GM23338 (cell line): ENCODE data around the gene EP300. TPM values are rescaled to one million over a fixed set of nuclear protein-coding genes. Genes with fewer than 3 reads are reported as not detected.

ENCODE experiments used
- ATAC-seq: fragments of 200-7000 bp; cut with Tn5 transposase; 3 replicates; pipeline ENCODE4 v1.9.1; 2020
- DNase-seq: peaks from one replicate; pipeline ENCODE4 v3.0.0-alpha.2; 2015; ENCODE audit warnings: low spot score
- H2AFZ ChIP-seq: fragments of 200-600 bp; sonication (generic); 2 replicates; pipeline ENCODE4 v1.8.0; 2016; ENCODE audit warnings: antibody characterized with exemption, mild to moderate bottlenecking, moderate library complexity
- H3F3A ChIP-seq: fragments of 200-600 bp; sonication (generic); replicated peaks from 2 replicates; pipeline ENCODE4 v1.8.0; 2017; ENCODE audit warnings: antibody characterized with exemption, mixed run types, low read depth
- H3K27ac ChIP-seq: fragments of 200-600 bp; sonication (generic); 2 replicates; pipeline ENCODE4 v1.6.1; 2016; ENCODE audit warnings: low read depth
- H3K27me3 ChIP-seq: fragments of 200-600 bp; sonication (generic); 2 replicates; pipeline ENCODE4 v1.8.0; 2016; ENCODE audit warnings: mild to moderate bottlenecking, mixed run types, moderate library complexity; ENCODE audit not compliant: insufficient read depth
- H3K36me3 ChIP-seq: fragments of 200-600 bp; sonication (generic); 2 replicates; pipeline ENCODE4 v1.8.0; 2016; ENCODE audit warnings: mild to moderate bottlenecking; ENCODE audit not compliant: insufficient read depth
- H3K4me1 ChIP-seq: fragments of 200-600 bp; sonication (generic); 2 replicates; pipeline ENCODE4 v1.8.0; 2016; ENCODE audit warnings: mild to moderate bottlenecking, moderate library complexity; ENCODE audit not compliant: insufficient read depth
- H3K4me2 ChIP-seq: fragments of 200-600 bp; sonication (generic); 2 replicates; pipeline ENCODE4 v1.7.1; 2017; ENCODE audit warnings: mixed run types
- H3K4me3 ChIP-seq: fragments of 200-600 bp; sonication (generic); 2 replicates; pipeline ENCODE4 v1.6.1; 2016; ENCODE audit warnings: mixed run types
- H3K79me2 ChIP-seq: fragments of 200-600 bp; sonication (generic); replicated peaks from 2 replicates; pipeline ENCODE4 v1.8.0; 2017; ENCODE audit warnings: mild to moderate bottlenecking; ENCODE audit not compliant: insufficient read depth
- H3K9me2 ChIP-seq: fragments of 200-600 bp; sonication (generic); 2 replicates; pipeline ENCODE4 v1.8.0; 2017; ENCODE audit not compliant: insufficient read depth
- H4K20me1 ChIP-seq: fragments of 200-600 bp; sonication (generic); replicated peaks from 2 replicates; pipeline ENCODE4 v1.8.0; 2017; ENCODE audit warnings: mild to moderate bottlenecking; ENCODE audit not compliant: insufficient read depth
- H3K27ac Mint-ChIP-seq: 2 replicates; pipeline ENCODE4 v1.8.0; 2020; ENCODE audit warnings: inconsistent platforms, mild to moderate bottlenecking, moderate library complexity, mixed read lengths
- H3K27me3 Mint-ChIP-seq: 3 replicates; pipeline ENCODE4 v1.8.0; 2022; ENCODE audit warnings: low read depth, mild to moderate bottlenecking, moderate library complexity, mixed read lengths, inconsistent platforms; ENCODE audit not compliant: insufficient read depth, poor library complexity
- H3K36me3 Mint-ChIP-seq: 3 replicates; pipeline ENCODE4 v1.8.0; 2021; ENCODE audit warnings: low read depth, mild to moderate bottlenecking, inconsistent platforms, moderate library complexity, mixed read lengths
- H3K4me1 Mint-ChIP-seq: 3 replicates; pipeline ENCODE4 v1.8.0; 2020; ENCODE audit warnings: mild to moderate bottlenecking, inconsistent platforms, mixed read lengths
- H3K4me3 Mint-ChIP-seq: 3 replicates; pipeline ENCODE4 v1.8.0; 2021; ENCODE audit warnings: moderate library complexity, mild to moderate bottlenecking, inconsistent platforms, mixed read lengths
- H3K9me3 Mint-ChIP-seq: 3 replicates; pipeline ENCODE4 v1.8.0; 2020; ENCODE audit warnings: moderate library complexity, mild to moderate bottlenecking, inconsistent platforms, mixed read lengths
- CREB1 ChIP-seq: fragments of 250-450 bp; sonication (Bioruptor Pico); IDR thresholded peaks from 2 replicates; pipeline ENCODE4 v1.5.0; 2020; ENCODE audit warnings: low read depth, mild to moderate bottlenecking, moderate library complexity
- CTCF ChIP-seq, 2 experiments: fragments of 200-600 bp in 1 of 2; sonication (generic) in 1 of 2; conservative IDR thresholded peaks; 2 replicates each; pipeline versions ENCODE4 v1.5.1 to v1.6.1; 2016 to 2017; ENCODE audit warnings: antibody characterized with exemption in 2 of 2, low read depth in 2 of 2, mild to moderate bottlenecking in 2 of 2, moderate library complexity in 1 of 2
- EZH2 ChIP-seq: fragments of 200-600 bp; sonication (generic); IDR thresholded peaks from one replicate; pipeline ENCODE4 v1.8.0; 2017; ENCODE audit warnings: antibody characterized with exemption, mild to moderate bottlenecking, low read depth; ENCODE audit not compliant: unreplicated experiment
- JUNB ChIP-seq: IDR thresholded peaks from one replicate; pipeline ENCODE4 v1.6.1; 2016; ENCODE audit warnings: antibody characterized with exemption; ENCODE audit not compliant: unreplicated experiment
- NANOG ChIP-seq: IDR thresholded peaks from 2 replicates; pipeline ENCODE4 v1.6.1; 2016; ENCODE audit warnings: antibody characterized with exemption, borderline replicate concordance
- POLR2AphosphoS5 ChIP-seq: IDR thresholded peaks from 2 replicates; pipeline ENCODE4 v1.6.1; 2016; ENCODE audit warnings: antibody characterized with exemption, low read depth
- REST ChIP-seq: IDR thresholded peaks from one replicate; pipeline ENCODE4 v1.6.1; 2018; ENCODE audit warnings: antibody characterized with exemption; ENCODE audit not compliant: unreplicated experiment
- ZNF114 ChIP-seq: fragments of 250-450 bp; sonication (Bioruptor Pico); IDR thresholded peaks from 2 replicates; pipeline ENCODE4 v1.5.0; 2020; ENCODE audit warnings: mild to moderate bottlenecking, moderate library complexity
- ZNF331 ChIP-seq: fragments of 250-450 bp; sonication (Bioruptor Pico); IDR thresholded peaks from 2 replicates; pipeline ENCODE4 v1.5.0; 2020; ENCODE audit warnings: low read depth, mild to moderate bottlenecking, moderate library complexity
- ZNF462 ChIP-seq: fragments of 250-450 bp; sonication (Bioruptor Pico); IDR thresholded peaks from 2 replicates; pipeline ENCODE4 v1.5.0; 2020; ENCODE audit warnings: mild to moderate bottlenecking, moderate library complexity
- polyA plus RNA-seq: library from polyadenylated mRNA; unstranded; fragments of >200 nt; fragmentation: Nextera tagmentation; extraction: Ambion mirVana; gene quantifications from 2 replicates; pipeline ENCODE4 v1.2.1, GENCODE V29; 2016
- total RNA-seq: library from RNA; depleted of rRNA; stranded (reverse); fragments of >200 nt; shearing (Covaris generic); gene quantifications from 2 replicates; pipeline ENCODE4 v1.2.3, GENCODE V29; 2014

The EP300 gene
- total and polyA plus RNA-seq, 2 experiments from 2014 or later = 40.7 to 129 TPM

- H3K27ac ChIP-seq = no peak overlapping the region
- ATAC-seq (peak; percentile 89), DNase-seq (peak; percentile 89)
- H3F3A ChIP-seq = peaks cover 12% of the 10 kb centered on the region
- H4K20me1 ChIP-seq = no peaks in the 10 kb centered on the region
- H3K9me2 ChIP-seq = no peaks in the 10 kb centered on the region
- Mint-ChIP-seq H3K27me3 (peaks cover 27% of the 10 kb centered on the region), H3K4me1 (no peaks in the 10 kb centered on the region; the same call in 1 of the 3 replicates), H3K4me3 (peak overlapping the region; percentile 79), H3K36me3 (no peaks in the 10 kb centered on the region), H3K9me3 (peaks cover 2% of the 10 kb centered on the region; the same call in 2 of the 3 replicates), H3K27ac (no peak overlapping the region)
- H3K4me3 ChIP-seq = peak overlapping the region; percentile 83
- no peaks in the 10 kb centered on the region for H3K79me2 ChIP-seq
- H2AFZ ChIP-seq = peak overlapping the region; percentile 100
- H3K4me2 ChIP-seq = peak overlapping the region; percentile 98
- peaks cover 32% of the 10 kb centered on the region for H3K27me3 ChIP-seq
- no peaks in the 10 kb centered on the region for H3K36me3 ChIP-seq
- H3K4me1 ChIP-seq = no peaks in the 10 kb centered on the region; the same call in 1 of the 2 replicates
- TF ChIP-seq ZNF462 (CRISPR knock-in tag) (no peak), CTCF (conservative IDR thresholded peaks at IDR 0.05; ENCODE audit: low read depth in 2 of 2) (0 out of 4 replicates have a peak, but pooled peaks of 1 of the 2 experiments have one; percentile 9), ZNF331 (no peak), POLR2AphosphoS5 (peak; percentile 54), NANOG (no peak), CREB1 (CRISPR knock-in tag) (no peak), JUNB (no peak), REST (peak; percentile 23), EZH2 (peak; percentile 44), ZNF114 (CRISPR knock-in tag) (no peak)
Observed at GRCh38 chr22:41197038-41197972, 104.9 kb downstream of the EP300 start.
